GM12878 (cell line): ENCODE data around the gene GID8. TPM values are rescaled to one million over a fixed set of nuclear protein-coding genes. Genes with fewer than 3 reads are reported as not detected.

Source experiments
- ATAC-seq: fragments of 200-7000 bp; cut with Tn5 transposase; 3 replicates; pipeline ENCODE4 v1.9.1; 2020; ENCODE audit warnings: mild to moderate bottlenecking, moderate library complexity
- BruUV-seq: library from RNA; stranded (reverse); fragments of 400-500 nt; replicated peaks from 2 replicates; lab custom pipeline; 2021; lab: Mats Ljungman, UMichigan
- CTCF ChIA-PET: fragments of 300-600 bp; sonication (Branson Sonifier 250); formaldehyde crosslinking; extraction: SDS; loops from one replicate; lab custom pipeline; 2021; ENCODE audit warnings: inconsistent platforms; lab: Yijun Ruan, JAX
- POLR2A ChIA-PET: fragments of 350-600 bp; formaldehyde crosslinking; extraction: SDS; loops from one replicate; lab custom pipeline; 2021; ENCODE audit warnings: inconsistent platforms; lab: Charles Lee
- RAD21 ChIA-PET: fragments of 300-600 bp; sonication (Branson Sonifier 250); formaldehyde crosslinking; loops from one replicate; lab custom pipeline; 2023; ENCODE audit warnings: antibody characterized with exemption; ENCODE audit not compliant: unreplicated experiment; lab: Charles Lee
- SMC1A ChIA-PET: fragments of 300-600 bp; sonication (Branson Sonifier 250); formaldehyde crosslinking; loops from one replicate; lab custom pipeline; 2023; ENCODE audit not compliant: unreplicated experiment, uncharacterized antibody; lab: Charles Lee
- DNase-seq: peaks from one replicate; pipeline ENCODE4 v3.0.0-alpha.2; 2011; ENCODE audit warnings: low read depth, low spot score
- FAIRE-seq: peaks from 3 replicates; lab custom pipeline; 2011; peaks lifted over from hg19 to GRCh38; lab: Jason Lieb, UNC
- H2AFZ ChIP-seq: 2 replicates; pipeline ENCODE4 v1.6.0; 2011; ENCODE audit warnings: low read depth, low read length, control low read depth; ENCODE audit not compliant: control insufficient read depth
- H3K27ac ChIP-seq: 2 replicates; pipeline ENCODE4 v1.5.1; 2011; ENCODE audit warnings: control low read depth; ENCODE audit not compliant: control insufficient read depth, insufficient read depth
- H3K27me3 ChIP-seq, 2 experiments: replicated peaks in 1 of 2; 2 replicates each; pipeline versions ENCODE4 v1.6.0 to v1.6.1; 2011; ENCODE audit warnings: low read length in 1 of 2; ENCODE audit not compliant: control insufficient read depth in 2 of 2, insufficient read depth in 2 of 2
- H3K36me3 ChIP-seq, 2 experiments: 2 replicates each; pipeline ENCODE4 v1.5.1; 2011; ENCODE audit warnings: low read length in 1 of 2; ENCODE audit not compliant: control insufficient read depth in 2 of 2, insufficient read depth in 2 of 2
- H3K4me1 ChIP-seq: 2 replicates; pipeline ENCODE4 v1.6.1; 2011; ENCODE audit warnings: mild to moderate bottlenecking, low read length, moderate library complexity, mixed read lengths; ENCODE audit not compliant: control insufficient read depth, insufficient read depth
- H3K4me2 ChIP-seq: 2 replicates; pipeline ENCODE4 v1.6.0; 2011; ENCODE audit warnings: control low read depth; ENCODE audit not compliant: control insufficient read depth, insufficient read depth
- H3K4me3 ChIP-seq: fragments of 200-600 bp; sonication (generic); 2 replicates; pipeline ENCODE4 v1.5.1; 2016
- H3K79me2 ChIP-seq: 2 replicates; pipeline ENCODE4 v1.6.0; 2011; ENCODE audit warnings: low read length; ENCODE audit not compliant: control insufficient read depth, insufficient read depth
- H3K9ac ChIP-seq: 2 replicates; pipeline ENCODE4 v1.8.0; 2011; ENCODE audit warnings: low read length, control low read depth, mixed read lengths; ENCODE audit not compliant: control insufficient read depth, insufficient read depth
- H3K9me3 ChIP-seq: replicated peaks from 3 replicates; pipeline ENCODE4 v1.5.1; 2011; ENCODE audit warnings: mild to moderate bottlenecking, low read length; ENCODE audit not compliant: control insufficient read depth, insufficient read depth
- H4K20me1 ChIP-seq: 2 replicates; pipeline ENCODE4 v1.6.0; 2011; ENCODE audit not compliant: control insufficient read depth, insufficient read depth
- CBX5 ChIP-seq: sonication (generic); IDR thresholded peaks from 2 replicates; pipeline ENCODE4 v1.6.1; 2016; ENCODE audit warnings: low read depth, moderate library complexity, mild to moderate bottlenecking, inconsistent platforms
- CEBPB ChIP-seq, 2 experiments: fragments of 150-350 bp in 1 of 2; IDR thresholded peaks; 2 replicates each; pipeline ENCODE4 v1.6.1; 2012 to 2014; ENCODE audit warnings: low read depth in 2 of 2, low read length in 2 of 2, borderline replicate concordance in 1 of 2, inconsistent platforms in 1 of 2
- CHD1 ChIP-seq: IDR thresholded peaks from 2 replicates; pipeline ENCODE4 v1.6.1; 2012; ENCODE audit warnings: low read depth, low read length, improper control_type of control experiment
- CREM ChIP-seq: IDR thresholded peaks from 2 replicates; pipeline ENCODE4 v1.6.1; 2014; ENCODE audit warnings: antibody characterized with exemption, low read depth
- EED ChIP-seq: sonication (generic); IDR thresholded peaks from 2 replicates; pipeline ENCODE4 v1.6.1; 2016; ENCODE audit warnings: antibody characterized with exemption, low read depth
- FOS ChIP-seq: IDR thresholded peaks from 3 replicates; pipeline ENCODE4 v1.6.1; 2011; ENCODE audit warnings: borderline replicate concordance; ENCODE audit not compliant: insufficient read length; ENCODE audit errors: extremely low read depth
- FOXM1 ChIP-seq: IDR thresholded peaks from 2 replicates; pipeline ENCODE4 v1.6.1; 2012; ENCODE audit warnings: low read depth, mild to moderate bottlenecking, inconsistent platforms, low read length, moderate library complexity
- GATAD2B ChIP-seq: fragments of 450-650 bp; conservative IDR thresholded peaks from 2 replicates; pipeline ENCODE4 v1.6.1; 2017; ENCODE audit warnings: low read depth, mild to moderate bottlenecking, moderate library complexity
- IRF4 ChIP-seq: IDR thresholded peaks from 2 replicates; pipeline ENCODE4 v1.6.1; 2011; ENCODE audit warnings: low read depth, low read length
- MTA3 ChIP-seq: IDR thresholded peaks from 2 replicates; pipeline ENCODE4 v1.6.1; 2012; ENCODE audit warnings: low read length, inconsistent platforms, borderline replicate concordance
- NKRF ChIP-seq: fragments of 450-650 bp; conservative IDR thresholded peaks from 2 replicates; pipeline ENCODE4 v1.6.1; 2017; ENCODE audit warnings: mild to moderate bottlenecking, moderate library complexity
- NR2F1 ChIP-seq: fragments of 450-650 bp; conservative IDR thresholded peaks from 2 replicates; pipeline ENCODE4 v1.6.1; 2017; ENCODE audit warnings: mild to moderate bottlenecking
- POLR2A ChIP-seq: IDR thresholded peaks from 2 replicates; pipeline ENCODE4 v1.6.1; 2011; ENCODE audit warnings: low read depth, mild to moderate bottlenecking, low read length
- SIX5 ChIP-seq: IDR thresholded peaks from 2 replicates; pipeline ENCODE4 v1.6.1; 2011; ENCODE audit warnings: mild to moderate bottlenecking, low read depth, low read length, moderate library complexity; ENCODE audit not compliant: severe bottlenecking
- SPI1 ChIP-seq: IDR thresholded peaks from 2 replicates; pipeline ENCODE4 v1.6.1; 2011; ENCODE audit warnings: low read depth, mild to moderate bottlenecking, low read length, moderate library complexity, borderline replicate concordance; ENCODE audit not compliant: insufficient read depth
- TBL1XR1 ChIP-seq: IDR thresholded peaks from 2 replicates; pipeline ENCODE4 v1.6.1; 2012; ENCODE audit warnings: low read depth, low read length, improper control_type of control experiment
- WGBS: methylation state at CpG from one replicate; pipeline ENCODE4 v1.1.6; 2016; ENCODE audit warnings: low lambda C conversion rate; ENCODE audit not compliant: insufficient replicate concordance, insufficient coverage; ENCODE audit errors: missing lambda C conversion rate; 5-methylcytosine and 5-hydroxymethylcytosine counted together
- in situ Hi-C: fragments of 300-500 bp; cut with MboI; formaldehyde crosslinking; loops from 9 replicates; pipeline ENCODE4 v1.14.3; 2018; ENCODE audit warnings: mixed read lengths
- intact Hi-C: fragments of 100-400 bp; cut with micrococcal nuclease; formaldehyde crosslinking; loops from one replicate; pipeline ENCODE4 v1.14.2; 2022; ENCODE audit not compliant: unreplicated experiment
- polyA plus RNA-seq, 11 experiments: library from polyadenylated mRNA; depleted of rRNA in 4 of 11; unstranded in 6 of 11; stranded (reverse) in 5 of 11; fragments of >200 nt; fragmentation: Nextera tagmentation in 4 of 11; fragmentation: Illumina TruSeq in 1 of 11; extraction: Ambion mirVana in 4 of 11; extraction: Trizol in 1 of 11; gene quantifications; 1 replicate in 1 of 11; 2 replicates in 10 of 11; pipeline versions ENCODE4 v1.2.1 to v1.2.3, GENCODE V29; 2011 to 2016; ENCODE audit warnings: inconsistent platforms in 2 of 11, missing spikeins in 2 of 11, low read depth in 1 of 11
- total RNA-seq, 4 experiments: library from RNA; depleted of rRNA in 3 of 4; stranded (reverse); fragments of >200 nt in 3 of 4; fragmentation: Illumina TruSeq in 1 of 4; extraction: Trizol in 1 of 4; gene quantifications; 2 replicates each; pipeline versions ENCODE4 v1.2.1 to v1.2.3, GENCODE V29; 2013 to 2021

GID8 gene
- total and polyA plus RNA-seq, 10 of the 15 experiments (the other 5 are each of a cell fraction or from before 2014, with no cell fraction given), result 12.0 to 33.8 (median 22.2) TPM

GRCh38 chr20:62949962-62950361 is 12.0 kb downstream of the GID8 start:
- H3K79me2 ChIP-seq, result peaks cover 27% of the 10 kb centered on the region
- H3K36me3 ChIP-seq, result peaks cover 18 to 25% of the 10 kb centered on the region in 2 experiments
- CTCF ChIA-PET, result interaction anchor here (1.1 to 1.9 kb wide), 4 partner anchors 31 to 273 kb away, joined by 3 to 6 read pairs (median 4); no protein-coding TSS in a partner anchor
- BruUV-seq, result no TSS peak
- H3K4me3 ChIP-seq, result no peak overlapping the region
- in situ Hi-C loops (no loop called here), intact Hi-C loops (loop anchor here (5.0 kb wide), 1 partner anchor 48 kb away; no protein-coding TSS in a partner anchor)
- no peak overlapping the region for H2AFZ ChIP-seq
- FAIRE-seq (no peak), ATAC-seq (no peak), DNase-seq (no peak)
- no peak overlapping the region for H3K9ac ChIP-seq
- H3K9me3 ChIP-seq, result peaks cover 3% of the 10 kb centered on the region; the same call in 2 of the 3 replicates
- H3K4me2 ChIP-seq, result no peak overlapping the region
- H3K27ac ChIP-seq, result no peak overlapping the region
- SMC1A ChIA-PET, result interaction anchor here (1.0 kb wide), 1 partner anchor 36 kb away, joined by 3 read pairs; no protein-coding TSS in a partner anchor
- 96% methylated on average over 12 of the region's 12 CpGs for WGBS
- TF ChIP-seq TBL1XR1 (no peak), SPI1 (no peak), CHD1 (no peak), NKRF (no peak), FOS (no peak), NR2F1 (no peak), SIX5 (no peak), EED (no peak), POLR2A (no peak), MTA3 (no peak), CEBPB (IDR thresholded peaks at IDR 0.05; ENCODE audit: borderline replicate concordance in 1 of 2, low read depth in 2 of 2, low read length in 2 of 2) (no peak), GATAD2B (no peak), IRF4 (no peak), FOXM1 (no peak), CBX5 (no peak), CREM (no peak)
- H3K4me1 ChIP-seq, result peaks cover 12% of the 10 kb centered on the region
- RAD21 ChIA-PET, result no interaction called here
- H4K20me1 ChIP-seq, result no peaks in the 10 kb centered on the region
- H3K27me3 ChIP-seq, result no peaks in the 10 kb centered on the region
- POLR2A ChIA-PET, result interaction anchor here (1.0 kb wide), 1 partner anchor 49 kb away, joined by 3 read pairs; no protein-coding TSS in a partner anchor
